CD4-positive, CD25-positive, alpha-beta regulatory T cell (primary cell): ENCODE measurements around the gene CDH2. TPM values are rescaled to one million over a fixed set of nuclear protein-coding genes. Genes with fewer than 3 reads are reported as not detected.
A peak's percentile ranks its signal among the peaks of the same experiment; 100 is the strongest.

Source experiments
- ATAC-seq, 2 donors: fragments of 150-1000 bp; cut with Tn5 transposase; one replicate each; pipeline ENCODE4 v1.10.0; 2021; ENCODE audit warnings: low read depth in 2 of 2, moderate number of reproducible peaks in 2 of 2, moderate library complexity in 1 of 2
- DNase-seq, 3 donors: peaks; one replicate each; pipeline versions ENCODE4 v3.0.0 to v3.0.0-alpha.2; 2012 to 2022; ENCODE audit warnings: mixed read lengths in 1 of 3
- H3K27ac ChIP-seq: one replicate; pipeline ENCODE4 v1.7.0; 2013; ENCODE audit warnings: mild to moderate bottlenecking, low read length; ENCODE audit not compliant: insufficient read depth, poor library complexity, severe bottlenecking
- H3K27me3 ChIP-seq: one replicate; pipeline ENCODE4 v1.7.0; 2013; ENCODE audit warnings: low read length; ENCODE audit not compliant: control insufficient read depth, insufficient read depth
- H3K36me3 ChIP-seq: one replicate; pipeline ENCODE4 v1.7.0; 2013; ENCODE audit warnings: mild to moderate bottlenecking, low read length, moderate library complexity; ENCODE audit not compliant: control insufficient read depth, insufficient read depth
- H3K4me1 ChIP-seq: 2 replicates; pipeline ENCODE4 v1.7.0; 2013; ENCODE audit warnings: mild to moderate bottlenecking, low read length; ENCODE audit not compliant: insufficient read depth, control insufficient read depth, poor library complexity, severe bottlenecking
- H3K4me3 ChIP-seq: one replicate; pipeline ENCODE4 v1.7.0; 2013; ENCODE audit warnings: low read depth, mild to moderate bottlenecking, low read length, moderate library complexity
- H3K9me3 ChIP-seq, 2 experiments: 1 replicate in 1 of 2; 2 replicates in 1 of 2; pipeline ENCODE4 v1.7.0; 2013; ENCODE audit warnings: low read length in 2 of 2, mild to moderate bottlenecking in 1 of 2, moderate library complexity in 1 of 2; ENCODE audit not compliant: control insufficient read depth in 2 of 2
- H3K27ac Mint-ChIP-seq, 3 donors: one replicate each; pipeline ENCODE4 v1.8.0; 2020 to 2022; ENCODE audit warnings: mild to moderate bottlenecking in 3 of 3, mixed read lengths in 3 of 3, moderate library complexity in 2 of 3
- H3K27me3 Mint-ChIP-seq: one replicate; pipeline ENCODE4 v1.8.0; 2022; ENCODE audit warnings: mild to moderate bottlenecking, mixed read lengths
- H3K36me3 Mint-ChIP-seq: one replicate; pipeline ENCODE4 v1.8.0; 2020; ENCODE audit warnings: mixed read lengths
- H3K4me1 Mint-ChIP-seq, 4 donors: one replicate each; pipeline ENCODE4 v1.8.0; 2020 to 2022; ENCODE audit warnings: mixed read lengths in 4 of 4, mild to moderate bottlenecking in 1 of 4
- H3K4me3 Mint-ChIP-seq, 4 donors: one replicate each; pipeline ENCODE4 v1.8.0; 2020 to 2022; ENCODE audit warnings: mild to moderate bottlenecking in 4 of 4, mixed read lengths in 4 of 4, moderate library complexity in 3 of 4
- H3K9me3 Mint-ChIP-seq, 7 donors: one replicate each; pipeline ENCODE4 v1.8.0; 2020 to 2022; ENCODE audit warnings: mixed read lengths in 7 of 7, mild to moderate bottlenecking in 3 of 7, moderate library complexity in 2 of 7
- polyA plus RNA-seq, 4 donors: library from polyadenylated mRNA; unstranded; fragments of 300-500 nt; fragmentation: Illumina TruSeq; gene quantifications; one replicate each; pipeline ENCODE4 v1.2.3, GENCODE V29; 2021
- total RNA-seq: library from RNA; stranded (reverse); gene quantifications from one replicate; pipeline ENCODE4 v1.2.3, GENCODE V29; 2022

Gene CDH2
- total and polyA plus RNA-seq, 5 donors from 2014 or later: not detected

- Mint-ChIP-seq H3K27ac (no peak overlapping the region), H3K9me3 (peaks cover 0 to 21% (median 7%) of the 10 kb centered on the region in 7 donors), H3K4me1 (no peaks in the 10 kb centered on the region), H3K27me3 (no peaks in the 10 kb centered on the region), H3K36me3 (no peaks in the 10 kb centered on the region), H3K4me3 (no peak overlapping the region)
- Histone ChIP-seq H3K36me3 (no peaks in the 10 kb centered on the region), H3K4me1 (no peaks in the 10 kb centered on the region), H3K4me3 (no peak overlapping the region), H3K27me3 (no peaks in the 10 kb centered on the region), H3K9me3 (peaks cover 0 to 5% of the 10 kb centered on the region in 2 experiments), H3K27ac (no peak overlapping the region)
- DNase-seq (no peak), ATAC-seq (no peak)
Observed at GRCh38 chr18:28075501-28075900, 101.4 kb downstream of the CDH2 start.

- Mint-ChIP-seq H3K27me3 (no peaks in the 10 kb centered on the region), H3K9me3 (peaks cover 0 to 23% (median 9%) of the 10 kb centered on the region in 7 donors), H3K4me1 (no peaks in the 10 kb centered on the region), H3K4me3 (no peak overlapping the region), H3K36me3 (no peaks in the 10 kb centered on the region), H3K27ac (no peak overlapping the region)
- Histone ChIP-seq H3K4me1 (no peaks in the 10 kb centered on the region), H3K4me3 (no peak overlapping the region), H3K27ac (no peak overlapping the region), H3K36me3 (no peaks in the 10 kb centered on the region), H3K9me3 (peaks cover 0 to 5% of the 10 kb centered on the region in 2 experiments), H3K27me3 (no peaks in the 10 kb centered on the region)
- no peak for ATAC-seq
- DNase-seq: no peak
Observed at GRCh38 chr18:28074076-28074475, 102.9 kb downstream of the CDH2 start.

- Histone ChIP-seq H3K9me3 (peaks cover 0 to 5% of the 10 kb centered on the region in 2 experiments), H3K4me3 (no peak overlapping the region), H3K27ac (no peak overlapping the region), H3K4me1 (no peaks in the 10 kb centered on the region), H3K27me3 (no peaks in the 10 kb centered on the region), H3K36me3 (no peaks in the 10 kb centered on the region)
- Mint-ChIP-seq H3K4me1 (no peaks in the 10 kb centered on the region), H3K27me3 (no peaks in the 10 kb centered on the region), H3K27ac (no peak overlapping the region), H3K9me3 (peaks cover 0 to 22% (median 7%) of the 10 kb centered on the region in 7 donors), H3K4me3 (no peak overlapping the region), H3K36me3 (no peaks in the 10 kb centered on the region)
- DNase-seq (no peak), ATAC-seq (no peak)
Observed at GRCh38 chr18:28073658-28074057, 103.3 kb downstream of the CDH2 start.

GRCh38 chr18:28071199-28071598 lies 105.7 kb downstream of the CDH2 start:
- peaks cover 0 to 5% of the 10 kb centered on the region in 2 experiments for H3K9me3 ChIP-seq
- H3K27me3 Mint-ChIP-seq: no peaks in the 10 kb centered on the region
- ATAC-seq: no peak
- no peak overlapping the region for H3K4me3 ChIP-seq
- no peaks in the 10 kb centered on the region for H3K36me3 ChIP-seq
- H3K27ac Mint-ChIP-seq: no peak overlapping the region
- peaks cover 0 to 26% (median 6%) of the 10 kb centered on the region in 7 donors for H3K9me3 Mint-ChIP-seq
- no peak overlapping the region for H3K27ac ChIP-seq
- no peaks in the 10 kb centered on the region for H3K36me3 Mint-ChIP-seq
- no peaks in the 10 kb centered on the region for H3K4me1 ChIP-seq
- DNase-seq: no peak
- no peaks in the 10 kb centered on the region for H3K4me1 Mint-ChIP-seq
- no peak overlapping the region for H3K4me3 Mint-ChIP-seq
- H3K27me3 ChIP-seq: no peaks in the 10 kb centered on the region

GRCh38 chr18:28068207-28068606 lies 108.7 kb downstream of the CDH2 start:
- Histone ChIP-seq H3K36me3 (no peaks in the 10 kb centered on the region), H3K9me3 (peaks cover 0 to 5% of the 10 kb centered on the region in 2 experiments), H3K4me3 (no peak overlapping the region), H3K27ac (no peak overlapping the region), H3K27me3 (no peaks in the 10 kb centered on the region), H3K4me1 (no peaks in the 10 kb centered on the region)
- ATAC-seq: no peak
- Mint-ChIP-seq H3K9me3 (peaks cover 0 to 30% (median 6%) of the 10 kb centered on the region in 7 donors), H3K4me1 (no peaks in the 10 kb centered on the region), H3K27me3 (no peaks in the 10 kb centered on the region), H3K36me3 (no peaks in the 10 kb centered on the region), H3K4me3 (peak overlapping the region in 1 of 4 donors; percentile 15), H3K27ac (no peak overlapping the region)
- DNase-seq: no peak

GRCh38 chr18:28067346-28067745 lies 109.6 kb downstream of the CDH2 start:
- no peak overlapping the region for H3K4me3 ChIP-seq
- H3K4me1 ChIP-seq: no peaks in the 10 kb centered on the region
- peaks cover 0 to 3% of the 10 kb centered on the region in 2 experiments for H3K9me3 ChIP-seq
- no peak for ATAC-seq
- H3K27me3 ChIP-seq: no peaks in the 10 kb centered on the region
- no peak overlapping the region for H3K27ac ChIP-seq
- Mint-ChIP-seq H3K36me3 (no peaks in the 10 kb centered on the region), H3K4me3 (no peak overlapping the region), H3K9me3 (peaks cover 0 to 31% (median 7%) of the 10 kb centered on the region in 7 donors), H3K27ac (no peak overlapping the region), H3K4me1 (no peaks in the 10 kb centered on the region), H3K27me3 (no peaks in the 10 kb centered on the region)
- H3K36me3 ChIP-seq: no peaks in the 10 kb centered on the region
- DNase-seq: no peak

GRCh38 chr18:28065793-28066186 lies 111.1 kb downstream of the CDH2 start:
- no peak overlapping the region for H3K27ac ChIP-seq
- no peaks in the 10 kb centered on the region for H3K4me1 ChIP-seq
- H3K27me3 Mint-ChIP-seq: no peaks in the 10 kb centered on the region
- no peaks in the 10 kb centered on the region for H3K9me3 ChIP-seq
- H3K4me1 Mint-ChIP-seq: no peaks in the 10 kb centered on the region
- DNase-seq: no peak
- peaks cover 0 to 25% (median 8%) of the 10 kb centered on the region in 7 donors for H3K9me3 Mint-ChIP-seq
- H3K4me3 ChIP-seq: no peak overlapping the region
- ATAC-seq: no peak
- H3K27me3 ChIP-seq: no peaks in the 10 kb centered on the region
- no peaks in the 10 kb centered on the region for H3K36me3 Mint-ChIP-seq
- H3K36me3 ChIP-seq: no peaks in the 10 kb centered on the region
- no peak overlapping the region for H3K27ac Mint-ChIP-seq
- H3K4me3 Mint-ChIP-seq: no peak overlapping the region

- no peak for DNase-seq
- no peaks in the 10 kb centered on the region for H3K36me3 Mint-ChIP-seq
- H3K4me3 ChIP-seq: no peak overlapping the region
- no peaks in the 10 kb centered on the region for H3K27me3 ChIP-seq
- H3K36me3 ChIP-seq: no peaks in the 10 kb centered on the region
- no peaks in the 10 kb centered on the region for H3K4me1 ChIP-seq
- H3K27me3 Mint-ChIP-seq: no peaks in the 10 kb centered on the region
- H3K4me1 Mint-ChIP-seq: no peaks in the 10 kb centered on the region
- no peak overlapping the region for H3K27ac ChIP-seq
- H3K9me3 Mint-ChIP-seq: peaks cover 0 to 21% (median 7%) of the 10 kb centered on the region in 7 donors
- H3K27ac Mint-ChIP-seq: no peak overlapping the region
- H3K4me3 Mint-ChIP-seq: no peak overlapping the region
- ATAC-seq: no peak
- H3K9me3 ChIP-seq: no peaks in the 10 kb centered on the region
Observed at GRCh38 chr18:28065031-28065792, 111.7 kb downstream of the CDH2 start.
